ENCODE results near the gene SLC26A8. TPM values are rescaled to one million over a fixed set of nuclear protein-coding genes. Genes with fewer than 3 reads are reported as not detected.

SLC26A8 gene
- total RNA-seq, 6 experiments from 2014 or later: not detected

DNA sequence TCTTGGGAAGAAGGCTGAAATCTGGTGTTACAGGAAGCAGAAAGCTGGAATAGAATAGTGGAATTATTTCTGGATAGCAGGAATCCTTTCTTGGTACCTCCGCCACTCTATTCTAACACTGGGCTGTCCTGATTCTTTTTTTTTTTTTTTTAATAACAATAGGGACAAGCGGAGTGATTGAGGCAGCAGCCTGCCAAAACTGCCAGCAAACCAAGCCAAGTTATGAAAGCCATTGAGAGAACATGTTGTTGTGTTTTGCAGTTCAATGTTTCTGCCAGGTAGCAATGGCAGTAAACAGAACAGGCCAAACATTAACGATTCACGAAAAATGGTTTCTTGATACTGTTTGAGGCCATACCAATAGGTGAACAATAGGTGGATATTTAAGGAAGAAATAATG lies 47.1 kb downstream of the SLC26A8 start:
- Mint-ChIP-seq H3K36me3 (ENCODE audit: low read depth) (no peaks in the 10 kb centered on the region), H3K27me3 (ENCODE audit: insufficient read depth) (peaks cover 16% of the 10 kb centered on the region), H3K4me3 (no peak overlapping the region), H3K27ac (no peak overlapping the region), H3K9me3 (no peaks in the 10 kb centered on the region), H3K4me1 (ENCODE audit: low read depth) (no peaks in the 10 kb centered on the region; the same call in 1 of the 2 replicates)
- no peak for TF ChIP-seq CTCF (IDR thresholded peaks at IDR 0.05)
- no peak for DNase-seq

DNA sequence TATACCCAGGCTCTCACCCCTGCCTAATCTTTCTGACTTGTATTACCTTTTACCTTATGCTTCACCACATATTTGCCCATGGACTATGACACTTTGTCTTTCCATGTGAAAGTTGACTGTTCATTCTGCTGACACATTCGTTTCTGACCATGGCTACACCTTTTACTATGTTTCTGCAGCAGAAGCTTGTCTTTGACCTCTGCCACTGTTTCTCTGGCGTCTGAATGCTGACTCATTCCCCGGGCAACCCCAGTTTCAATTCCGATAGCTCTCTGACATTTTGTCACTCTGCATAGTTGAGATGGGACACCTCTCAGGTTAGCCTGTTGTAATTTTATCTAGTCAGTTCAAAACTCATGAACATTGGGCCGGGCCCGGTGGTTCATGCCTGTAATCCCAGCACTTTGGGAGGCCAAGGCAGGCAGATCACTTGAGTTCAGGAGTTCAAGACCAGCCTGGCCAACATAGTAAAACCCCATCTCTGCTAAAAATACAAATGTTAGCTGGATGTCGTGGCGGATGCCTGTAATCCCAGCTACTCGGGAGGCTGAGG lies 50.7 kb downstream of the SLC26A8 start:
- no peaks in the 10 kb centered on the region for H3K9me3 Mint-ChIP-seq
- H3K27ac Mint-ChIP-seq: no peak overlapping the region
- H3K4me3 Mint-ChIP-seq: no peak overlapping the region
- peaks cover 12% of the 10 kb centered on the region for H3K4me1 Mint-ChIP-seq (ENCODE audit: low read depth)
- no peak for TF ChIP-seq CTCF (IDR thresholded peaks at IDR 0.05)
- peaks cover 5% of the 10 kb centered on the region for H3K27me3 Mint-ChIP-seq (ENCODE audit: insufficient read depth)
- no peaks in the 10 kb centered on the region for H3K36me3 Mint-ChIP-seq (ENCODE audit: low read depth)
- no peak for DNase-seq

DNA sequence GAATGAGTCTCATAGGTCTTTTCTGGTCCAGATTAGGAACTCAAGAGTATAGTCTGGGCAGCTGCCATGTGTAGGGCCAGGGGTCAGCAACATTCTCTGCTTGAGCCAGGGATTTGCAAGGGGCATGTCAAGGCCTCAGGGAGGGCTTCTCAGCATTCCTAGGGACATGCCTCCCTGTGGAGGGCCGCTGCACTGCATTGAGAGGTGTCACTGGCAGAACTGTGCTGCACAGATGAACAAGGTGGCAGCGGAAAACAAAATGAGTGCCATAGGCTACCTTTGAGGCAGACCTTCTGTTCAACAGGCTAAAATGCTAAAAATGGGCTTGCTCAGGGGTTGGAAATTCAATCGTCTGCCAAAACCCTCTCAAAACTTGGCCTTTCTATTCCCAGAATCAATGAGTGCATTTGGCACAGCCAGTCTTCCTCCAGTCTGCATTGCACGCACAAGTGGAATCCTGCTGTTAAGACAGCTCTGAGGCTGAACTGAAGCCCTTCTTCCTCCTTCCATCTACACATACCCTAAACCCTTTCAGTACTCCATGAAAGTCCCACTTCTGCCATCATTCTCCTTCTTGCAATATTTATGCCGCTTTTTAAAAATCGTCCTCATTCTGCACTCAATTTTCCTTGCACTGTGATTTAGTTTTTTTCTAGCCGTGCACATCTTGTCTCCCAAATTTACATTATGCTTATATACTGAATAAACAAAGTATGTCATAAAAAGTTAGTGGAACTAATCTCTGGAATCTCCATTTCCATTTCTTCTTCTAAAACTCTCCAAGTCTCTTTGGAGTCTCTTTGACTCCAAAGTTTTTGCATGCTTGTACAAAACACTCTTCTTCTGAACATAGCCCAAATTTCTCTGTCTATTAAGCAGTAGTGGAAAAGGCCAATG lies 51.7 kb downstream of the SLC26A8 start:
- 0 out of 2 replicates have a peak, but pooled peaks have one; percentile 6 for TF ChIP-seq CTCF (IDR thresholded peaks at IDR 0.05)
- Mint-ChIP-seq H3K9me3 (no peaks in the 10 kb centered on the region), H3K4me1 (ENCODE audit: low read depth) (peaks cover 12% of the 10 kb centered on the region), H3K4me3 (no peak overlapping the region), H3K36me3 (ENCODE audit: low read depth) (no peaks in the 10 kb centered on the region), H3K27me3 (ENCODE audit: insufficient read depth) (peaks cover 3% of the 10 kb centered on the region), H3K27ac (no peak overlapping the region)
- DNase-seq: no peak

- peak overlapping the region; percentile 29; the same call in 1 of the 2 replicates for H3K27ac Mint-ChIP-seq
- peaks cover 12% of the 10 kb centered on the region for H3K4me1 Mint-ChIP-seq (ENCODE audit: low read depth)
- no peaks in the 10 kb centered on the region for H3K9me3 Mint-ChIP-seq
- H3K27me3 Mint-ChIP-seq (ENCODE audit: insufficient read depth): peaks cover 2% of the 10 kb centered on the region
- H3K36me3 Mint-ChIP-seq (ENCODE audit: low read depth): no peaks in the 10 kb centered on the region
- peak overlapping the region; percentile 34; the same call in 1 of the 2 replicates for H3K4me3 Mint-ChIP-seq
- DNase-seq: peak; percentile 52
- no peak for TF ChIP-seq CTCF (IDR thresholded peaks at IDR 0.05)
These were observed 54.3 kb downstream of the SLC26A8 start for GRCh38 chr6:35970181-35970580.

GRCh38 chr6:35969646-35970045 lies 54.8 kb downstream of the SLC26A8 start:
- Mint-ChIP-seq H3K4me1 (ENCODE audit: low read depth) (peaks cover 12% of the 10 kb centered on the region), H3K4me3 (peak overlapping the region; percentile 34; the same call in 1 of the 2 replicates), H3K36me3 (ENCODE audit: low read depth) (no peaks in the 10 kb centered on the region), H3K27ac (peak overlapping the region; percentile 29; the same call in 1 of the 2 replicates), H3K27me3 (ENCODE audit: insufficient read depth) (peaks cover 2% of the 10 kb centered on the region), H3K9me3 (no peaks in the 10 kb centered on the region)
- TF ChIP-seq CTCF (IDR thresholded peaks at IDR 0.05): no peak
- no peak for DNase-seq
